GM13977 (cell line): Measurements from ENCODE around the gene RHOT1.

Source experiments
- DNase-seq: peaks from one replicate; pipeline ENCODE4 v3.0.0; 2012; ENCODE audit warnings: low spot score
- CTCF ChIP-seq: IDR thresholded peaks from 2 replicates; pipeline ENCODE4 v1.5.1; 2012; ENCODE audit warnings: mild to moderate bottlenecking, control low read depth; ENCODE audit not compliant: insufficient read depth; ENCODE audit errors: extremely low read depth, missing control alignments
- in situ Hi-C: fragments of 300-500 bp; cut with MboI; formaldehyde crosslinking; loops from one replicate; pipeline ENCODE4 v1.12.0; 2022; ENCODE audit warnings: low sequenced_read_pairs, low pct_unique_long_range_greater_than_20kb, mixed read lengths, inconsistent platforms; ENCODE audit not compliant: unreplicated experiment

RHOT1 gene

DNA sequence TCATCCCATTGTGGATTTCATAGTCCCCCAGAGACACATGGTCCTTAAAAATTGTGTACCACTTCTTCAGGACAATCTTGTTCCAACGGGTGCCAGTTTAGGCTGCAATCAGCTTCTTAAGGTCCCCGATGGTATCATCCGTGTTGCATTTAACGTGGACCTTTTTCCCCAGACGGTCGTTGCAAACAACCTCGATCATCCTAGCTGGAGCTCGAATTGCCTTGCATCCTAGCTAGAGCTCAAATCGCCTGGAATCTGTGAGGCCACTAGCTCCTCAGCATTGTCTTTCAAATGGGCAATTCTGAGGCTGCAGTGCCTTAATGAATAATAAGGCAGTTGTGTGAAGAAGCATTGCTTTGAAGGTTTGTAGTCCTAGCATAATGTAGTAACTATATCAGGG is 85.6 kb downstream of the RHOT1 start:
- DNase-seq, result no peak
- TF ChIP-seq CTCF, result no peak
- in situ Hi-C loops, result no loop called here

GRCh38 chr17:32235588-32235987 is 93.3 kb downstream of the RHOT1 start:
- no peak for DNase-seq
- in situ Hi-C loops, result no loop called here
- TF ChIP-seq CTCF, result no peak

DNA sequence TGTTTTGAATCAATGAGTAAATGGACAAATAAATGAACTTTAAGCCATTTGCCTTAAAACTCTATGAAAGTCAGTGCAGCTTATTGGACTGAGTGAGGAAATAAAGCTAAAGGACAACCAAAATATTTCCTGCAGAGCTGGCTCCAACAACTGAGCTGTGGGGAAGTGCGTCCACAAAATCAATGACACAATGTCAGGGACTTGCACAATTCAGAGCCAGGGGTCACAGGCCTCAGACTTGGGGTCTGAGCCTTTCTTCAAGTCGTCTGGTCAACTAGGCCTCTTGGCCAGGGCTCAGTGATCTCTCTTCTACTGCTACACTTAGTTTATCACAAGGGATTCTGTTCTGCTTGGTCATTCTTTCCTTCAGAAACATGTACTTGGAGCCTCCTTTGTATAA is 97.2 kb downstream of the RHOT1 start:
- in situ Hi-C loops, result no loop called here
- no peak for TF ChIP-seq CTCF
- no peak for DNase-seq

DNA sequence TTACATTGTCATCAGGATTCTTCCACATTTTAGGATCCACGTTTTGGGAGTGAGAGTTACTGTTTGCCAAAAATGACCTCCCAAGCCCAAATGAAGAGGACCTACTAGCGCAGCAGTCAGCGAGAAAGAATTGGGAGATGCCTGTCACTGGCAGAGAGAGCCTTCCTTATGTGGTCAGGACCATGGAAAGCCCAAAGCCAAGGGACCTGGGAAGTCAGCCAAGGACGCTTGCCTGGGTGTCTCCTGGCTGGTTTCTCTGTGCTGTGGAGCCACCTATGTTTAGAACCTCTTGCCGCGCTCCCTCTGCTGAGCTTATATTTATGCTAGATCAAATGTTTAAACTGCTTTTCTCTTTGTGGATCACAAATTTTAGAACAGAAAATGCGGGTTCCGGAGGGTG is 98.4 kb downstream of the RHOT1 start:
- in situ Hi-C loops, result no loop called here
- no peak for TF ChIP-seq CTCF
- DNase-seq, result no peak

DNA sequence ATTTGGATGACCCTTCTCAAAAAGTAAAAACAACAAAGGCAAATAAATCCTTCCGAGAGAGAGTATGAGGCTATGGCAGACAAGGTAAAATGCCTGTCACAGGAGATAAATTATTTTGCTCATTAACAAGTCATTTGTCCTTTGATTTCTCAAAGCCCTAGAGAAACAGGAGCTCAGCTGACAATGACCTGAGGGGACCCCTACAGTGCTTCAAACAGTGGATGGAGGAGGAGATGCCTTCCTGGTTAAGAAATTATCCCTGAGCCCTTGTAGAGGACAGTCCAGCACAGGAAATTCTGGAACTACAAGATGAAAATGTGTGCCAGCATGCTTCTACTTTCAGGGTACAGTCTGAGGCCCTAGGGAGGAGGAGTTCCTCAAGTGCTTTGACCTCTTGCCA is 99.3 kb downstream of the RHOT1 start:
- no peak for TF ChIP-seq CTCF
- in situ Hi-C loops, result no loop called here
- no peak for DNase-seq

DNA sequence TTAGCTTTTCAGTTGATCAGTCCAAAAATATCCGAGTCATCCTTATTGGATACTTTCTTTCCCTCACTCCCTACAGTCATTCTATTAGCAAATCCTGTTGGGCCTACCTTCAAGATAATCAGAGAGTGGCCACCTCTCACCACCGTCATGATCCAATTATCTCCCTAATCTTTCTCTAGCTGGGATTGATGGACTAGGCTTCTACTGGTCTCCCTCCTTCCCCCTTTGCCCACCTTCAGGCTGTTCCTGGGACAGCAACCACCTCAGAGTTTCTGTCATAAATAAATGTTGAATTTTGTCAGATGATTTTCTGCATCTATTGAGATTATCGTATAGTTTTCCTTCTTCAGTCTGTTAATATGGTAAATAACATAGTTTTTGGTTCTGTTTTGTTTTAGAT is 107.2 kb downstream of the RHOT1 start:
- no peak for TF ChIP-seq CTCF
- in situ Hi-C loops, result no loop called here
- no peak for DNase-seq

DNA sequence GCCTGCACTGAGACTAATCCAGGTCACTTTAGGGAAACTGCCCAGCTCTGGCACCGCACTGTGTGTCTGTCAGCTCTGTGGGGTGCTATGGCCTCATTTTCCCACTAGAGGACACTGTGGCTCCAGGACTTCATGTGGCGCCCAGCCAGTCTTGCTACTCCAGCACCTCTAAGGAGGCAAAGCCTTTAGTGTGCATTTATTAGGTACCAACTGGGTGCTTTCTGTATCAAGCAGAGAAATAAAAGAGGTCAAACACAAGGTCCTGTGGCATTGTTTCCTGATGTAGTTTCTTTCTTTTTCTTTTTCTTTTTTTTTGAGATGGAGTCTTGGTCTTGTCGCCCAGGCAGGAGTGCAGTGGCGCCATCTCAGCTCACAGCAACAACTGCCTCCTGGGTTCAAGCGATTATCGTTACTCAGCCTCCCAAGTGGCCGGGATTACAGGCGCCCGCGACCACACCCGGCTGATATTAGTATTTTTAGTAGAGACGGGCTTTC is 110.9 kb downstream of the RHOT1 start:
- DNase-seq, result peak; percentile 84

More for the DNA sequence above, 110.9 kb downstream of the RHOT1 start:
- in situ Hi-C loops, result loop anchor here (10.0 kb wide), 1 partner anchor 62 kb away; no protein-coding TSS in a partner anchor
- TF ChIP-seq CTCF, result peak; percentile 99
